Dedifferentiated amniotic fluid mesenchymal stem cell (primary cell): ENCODE results near the gene HBA1.
"Not testable (repeated sequence)": the region's sequence is repeated elsewhere in the genome, so short reads cannot be mapped to it uniquely, and the experiment has no call there.

Experiments
- DNase-seq: peaks from one replicate; pipeline ENCODE4 v3.0.0-alpha.2; 2016; ENCODE audit errors: extremely low spot score

Gene HBA1

DNA sequence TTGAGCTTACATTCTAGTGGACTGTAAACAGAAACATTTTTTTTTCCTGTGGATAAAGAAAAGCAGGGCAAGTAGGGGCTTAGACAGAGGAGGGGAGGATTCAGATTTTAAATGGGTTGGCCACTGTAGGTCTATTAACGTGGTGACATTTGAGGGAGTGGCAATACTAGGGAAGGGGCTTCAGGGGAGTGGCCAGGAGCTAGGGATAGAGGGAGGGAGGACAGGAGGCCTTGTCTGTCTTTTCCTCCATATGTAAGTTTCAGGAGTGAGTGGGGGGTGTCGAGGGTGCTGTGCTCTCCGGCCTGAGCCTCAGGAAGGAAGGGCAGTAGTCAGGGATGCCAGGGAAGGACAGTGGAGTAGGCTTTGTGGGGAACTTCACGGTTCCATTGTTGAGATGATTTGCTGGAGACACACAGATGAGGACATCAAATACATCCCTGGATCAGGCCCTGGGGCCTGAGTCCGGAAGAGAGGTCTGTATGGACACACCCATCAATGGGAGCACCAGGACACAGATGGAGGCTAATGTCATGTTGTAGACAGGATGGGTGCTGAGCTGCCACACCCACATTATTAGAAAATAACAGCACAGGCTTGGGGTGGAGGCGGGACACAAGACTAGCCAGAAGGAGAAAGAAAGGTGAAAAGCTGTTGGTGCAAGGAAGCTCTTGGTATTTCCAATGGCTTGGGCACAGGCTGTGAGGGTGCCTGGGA lies 17.2 kb upstream of the HBA1 start:
- no peak for DNase-seq

DNA sequence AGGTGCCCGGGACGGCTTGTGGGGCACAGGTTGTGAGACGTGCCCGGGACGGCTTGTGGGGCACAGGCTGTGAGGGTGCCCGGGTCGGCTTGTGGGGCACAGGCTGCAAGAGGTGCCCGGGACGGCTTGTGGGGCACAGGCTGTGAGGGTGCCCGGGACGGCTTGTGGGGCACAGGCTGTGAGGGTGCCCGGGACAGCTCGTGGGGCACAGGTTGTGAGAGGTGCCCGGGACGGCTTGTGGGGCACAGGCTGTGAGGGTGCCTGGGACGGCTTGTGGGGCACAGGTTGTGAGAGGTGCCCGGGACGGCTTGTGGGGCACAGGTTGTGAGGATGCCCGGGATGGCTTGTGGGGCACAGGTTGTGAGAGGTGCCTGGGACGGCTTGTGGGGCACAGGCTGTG lies 16.2 kb upstream of the HBA1 start:
- not testable (repeated sequence) for DNase-seq

DNA sequence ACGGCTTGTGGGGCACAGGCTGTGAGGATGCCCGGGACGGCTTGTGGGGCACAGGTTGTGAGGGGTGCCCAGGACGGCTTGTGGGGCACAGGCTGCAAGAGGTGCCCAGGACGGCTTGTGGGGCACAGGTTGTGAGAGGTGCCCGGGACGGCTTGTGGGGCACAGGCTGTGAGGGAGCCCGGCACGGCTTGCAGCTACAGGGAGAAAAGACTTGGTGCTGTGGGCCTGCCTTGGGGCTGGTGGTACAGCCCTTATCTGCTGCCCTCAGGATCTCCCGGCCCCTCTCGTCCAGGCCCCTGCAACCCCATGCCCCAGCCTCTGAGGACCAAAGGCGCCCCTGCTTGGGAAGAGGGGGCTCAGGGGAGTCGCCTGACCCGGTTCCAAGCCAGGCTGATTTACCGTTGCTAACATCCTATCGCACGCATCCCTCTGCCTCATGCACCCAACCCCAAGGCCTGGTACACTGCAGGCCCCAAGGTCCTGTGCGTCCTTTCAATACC lies 15.7 kb upstream of the HBA1 start:
- DNase-seq = no peak

DNA sequence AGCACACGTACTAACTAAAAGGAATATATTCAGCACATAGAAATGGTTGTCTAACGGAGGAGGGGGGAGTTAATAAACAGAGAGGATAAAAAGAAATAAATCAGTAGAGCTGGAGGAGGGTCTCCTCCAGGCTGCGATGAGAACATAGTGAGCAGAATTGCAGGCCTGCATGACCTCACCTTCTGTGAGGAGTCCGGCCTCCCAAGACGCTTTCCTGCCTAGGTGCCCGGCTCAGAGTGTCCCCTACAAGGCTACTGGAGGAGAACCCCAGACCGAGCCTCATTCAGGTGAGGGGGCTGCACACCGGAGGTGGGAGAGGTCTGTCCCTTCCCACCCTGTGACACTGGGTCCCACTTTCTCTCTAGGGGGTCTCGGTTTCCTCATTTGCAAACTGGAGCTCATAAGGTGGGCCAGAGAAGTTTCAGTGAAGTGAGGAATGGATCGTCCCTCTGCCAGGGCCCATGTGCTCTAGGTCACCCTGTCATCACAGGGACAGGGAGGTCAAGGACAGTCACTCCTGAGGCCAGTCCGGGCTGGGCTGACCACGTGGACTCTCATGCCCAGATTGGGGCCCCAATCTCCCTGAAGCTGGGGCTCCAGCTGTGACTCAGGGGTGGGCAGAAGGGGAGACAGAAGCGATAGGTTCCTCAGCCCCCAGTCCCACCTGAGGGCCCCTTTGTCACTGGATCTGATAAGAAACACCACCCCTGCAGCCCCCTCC lies 14.0 kb upstream of the HBA1 start:
- DNase-seq = no peak

DNA sequence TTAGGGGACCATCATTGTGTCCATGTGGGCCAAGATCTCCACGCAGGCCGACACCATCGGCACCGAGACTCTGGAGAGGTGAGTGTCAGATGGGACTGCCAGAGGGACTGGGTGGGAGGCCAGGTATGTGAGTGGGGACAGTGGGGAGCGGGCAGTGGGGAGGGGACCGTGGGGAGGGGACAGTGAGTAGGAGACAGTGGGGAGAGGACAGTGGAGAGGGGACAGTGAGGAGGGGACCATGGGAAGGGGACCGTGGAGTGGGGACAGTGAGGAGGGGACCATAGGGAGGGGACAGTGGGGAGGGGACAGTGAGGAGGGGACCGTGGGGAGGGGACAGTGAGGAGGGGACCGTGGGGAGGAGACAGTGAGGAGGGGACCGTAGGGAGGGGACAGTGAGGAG lies 13.3 kb upstream of the HBA1 start:
- DNase-seq = not testable (repeated sequence)

DNA sequence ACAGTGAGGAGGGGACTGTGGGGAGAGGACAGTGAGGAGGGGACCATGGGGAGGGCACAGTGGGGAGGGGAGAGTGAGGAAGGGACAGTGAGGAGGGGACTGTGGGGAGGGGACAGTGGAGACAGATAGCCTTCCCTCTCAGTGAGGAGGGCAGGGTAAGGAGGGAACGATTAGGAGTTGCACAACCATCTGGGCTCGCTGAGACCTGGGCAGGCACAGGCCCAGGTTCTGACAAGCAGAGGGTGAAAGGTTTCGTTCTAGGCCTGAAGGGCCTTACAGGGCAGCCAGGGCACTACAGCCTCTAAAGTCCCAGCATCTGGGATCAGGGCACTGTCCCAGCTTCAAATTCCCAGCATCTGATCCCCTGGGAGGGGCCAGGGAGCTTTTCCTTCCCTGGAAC lies 12.8 kb upstream of the HBA1 start:
- DNase-seq = not testable (repeated sequence)

DNA sequence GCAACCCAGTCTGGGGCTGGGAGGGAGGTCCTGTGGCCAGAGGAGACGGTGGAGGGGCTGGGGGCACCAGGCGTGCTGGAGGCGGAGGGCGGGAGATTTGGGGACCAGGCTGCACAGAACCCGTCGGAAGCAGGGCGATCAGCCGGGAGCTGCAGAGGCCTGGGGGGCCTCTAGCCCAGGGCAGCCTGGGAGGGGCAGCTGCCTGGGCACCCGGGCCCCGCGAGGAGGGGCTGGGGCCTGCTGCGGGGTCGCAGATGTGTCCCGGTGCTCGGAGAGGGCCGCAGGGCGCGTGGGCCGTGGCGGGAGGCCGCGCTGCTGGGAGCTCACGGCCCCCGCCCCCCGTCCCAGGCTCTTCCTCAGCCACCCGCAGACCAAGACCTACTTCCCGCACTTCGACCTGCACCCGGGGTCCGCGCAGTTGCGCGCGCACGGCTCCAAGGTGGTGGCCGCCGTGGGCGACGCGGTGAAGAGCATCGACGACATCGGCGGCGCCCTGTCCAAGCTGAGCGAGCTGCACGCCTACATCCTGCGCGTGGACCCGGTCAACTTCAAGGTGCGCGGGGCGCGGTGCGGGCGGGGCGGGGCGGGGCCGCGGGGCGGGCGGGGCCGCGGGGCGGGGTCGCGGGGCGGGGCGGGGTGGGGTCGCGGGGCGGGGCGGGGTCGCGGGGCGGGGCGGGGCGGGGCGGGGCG lies 12.2 kb upstream of the HBA1 start:
- not testable (repeated sequence) for DNase-seq

DNA sequence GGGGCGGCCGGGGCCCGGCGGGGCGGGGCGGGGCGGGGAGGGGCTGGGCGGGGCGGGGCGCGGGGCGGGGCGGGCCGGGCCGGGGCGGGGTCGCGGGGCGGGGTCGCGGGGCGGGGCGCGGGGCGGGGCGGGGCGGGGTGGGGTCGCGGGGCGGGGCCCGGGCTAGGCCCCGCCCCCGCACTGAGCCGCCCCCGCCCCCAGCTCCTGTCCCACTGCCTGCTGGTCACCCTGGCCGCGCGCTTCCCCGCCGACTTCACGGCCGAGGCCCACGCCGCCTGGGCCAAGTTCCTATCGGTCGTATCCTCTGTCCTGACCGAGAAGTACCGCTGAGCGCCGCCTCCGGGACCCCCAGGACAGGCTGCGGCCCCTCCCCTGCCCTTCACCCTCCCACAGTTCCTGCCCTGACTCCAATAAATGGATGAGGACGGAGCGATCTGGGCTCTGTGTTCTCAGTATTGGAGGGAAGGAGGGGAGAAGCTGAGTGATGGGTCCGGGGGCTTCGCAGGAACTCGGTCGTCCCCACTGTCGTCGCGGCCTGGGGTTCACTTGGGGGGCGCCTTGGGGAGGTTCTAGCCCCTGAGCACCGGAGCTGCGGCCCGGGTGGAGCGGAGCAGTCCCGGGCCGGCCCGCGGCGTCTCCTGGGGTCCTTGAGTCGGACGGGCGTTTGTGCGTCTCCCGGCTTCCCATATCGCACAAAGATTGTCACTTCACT lies 11.5 kb upstream of the HBA1 start:
- DNase-seq = no peak

DNA sequence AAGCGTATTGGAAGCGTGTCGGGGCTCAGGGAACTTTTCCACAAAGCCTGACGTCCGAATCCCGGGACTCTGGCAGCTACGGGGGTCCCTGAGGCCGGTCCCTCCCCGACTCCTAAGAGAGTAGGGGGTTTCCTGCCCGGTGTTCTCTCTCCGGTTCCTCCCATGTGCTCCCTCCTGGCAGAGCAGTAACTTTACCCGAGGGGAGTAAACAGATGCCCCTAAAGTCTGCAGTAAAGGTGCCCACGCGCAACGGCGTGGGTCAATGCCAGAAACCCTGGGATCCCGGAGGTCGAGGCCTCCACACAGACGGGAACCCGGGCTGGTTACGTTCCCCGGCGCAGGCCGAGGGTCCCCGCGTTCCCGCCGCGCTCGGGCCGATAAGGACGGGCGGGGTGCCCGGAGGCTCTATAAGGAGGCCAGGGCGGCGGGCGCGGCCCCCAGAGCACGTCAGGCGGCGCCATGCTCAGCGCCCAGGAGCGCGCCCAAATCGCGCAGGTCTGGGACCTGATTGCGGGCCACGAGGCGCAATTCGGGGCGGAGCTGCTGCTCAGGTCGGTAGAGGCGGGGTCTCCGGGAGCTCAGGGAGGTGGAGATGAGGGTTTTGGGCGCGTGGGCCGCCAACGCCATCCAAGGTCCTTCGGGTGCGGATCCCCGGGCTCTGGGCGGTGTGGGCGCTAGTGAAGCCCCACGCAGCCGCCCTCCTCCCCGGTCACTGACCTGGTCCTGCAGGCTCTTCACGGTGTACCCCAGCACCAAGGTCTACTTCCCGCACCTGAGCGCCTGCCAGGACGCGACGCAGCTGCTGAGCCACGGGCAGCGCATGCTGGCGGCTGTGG lies 10.7 kb upstream of the HBA1 start, which contains the start of gene HBM:
Gene HBM (plus strand): TSS at position 440 of the 836 bp plus-strand sequence. CDS start 20 bp downstream, at position 460.
- DNase-seq = no peak

DNA sequence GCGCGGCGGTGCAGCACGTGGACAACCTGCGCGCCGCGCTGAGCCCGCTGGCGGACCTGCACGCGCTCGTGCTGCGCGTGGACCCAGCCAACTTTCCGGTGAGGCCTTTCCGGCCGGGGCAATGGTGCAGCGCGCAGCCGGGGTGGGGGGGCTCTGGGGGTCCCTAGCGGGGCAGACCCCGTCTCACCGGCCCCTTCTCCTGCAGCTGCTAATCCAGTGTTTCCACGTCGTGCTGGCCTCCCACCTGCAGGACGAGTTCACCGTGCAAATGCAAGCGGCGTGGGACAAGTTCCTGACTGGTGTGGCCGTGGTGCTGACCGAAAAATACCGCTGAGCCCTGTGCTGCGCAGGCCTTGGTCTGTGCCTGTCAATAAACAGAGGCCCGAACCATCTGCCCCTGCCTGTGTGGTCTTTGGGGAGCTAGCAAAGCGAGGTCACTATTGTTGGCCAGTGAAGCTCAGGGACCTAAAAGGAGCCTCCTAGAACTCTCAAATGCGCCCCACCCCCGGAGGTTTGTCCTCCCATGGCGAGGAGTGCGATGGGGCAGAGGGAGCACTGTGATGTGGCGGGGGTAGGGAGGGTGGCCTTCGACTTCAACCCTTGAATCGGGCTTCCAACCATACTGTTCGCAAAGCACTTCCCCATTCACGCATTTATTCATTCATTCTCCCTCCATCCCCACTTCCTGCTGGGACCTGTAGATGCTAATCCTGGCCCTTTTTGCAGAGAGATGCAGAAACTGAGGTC lies 9.9 kb upstream of the HBA1 start:
- DNase-seq = no peak

DNA sequence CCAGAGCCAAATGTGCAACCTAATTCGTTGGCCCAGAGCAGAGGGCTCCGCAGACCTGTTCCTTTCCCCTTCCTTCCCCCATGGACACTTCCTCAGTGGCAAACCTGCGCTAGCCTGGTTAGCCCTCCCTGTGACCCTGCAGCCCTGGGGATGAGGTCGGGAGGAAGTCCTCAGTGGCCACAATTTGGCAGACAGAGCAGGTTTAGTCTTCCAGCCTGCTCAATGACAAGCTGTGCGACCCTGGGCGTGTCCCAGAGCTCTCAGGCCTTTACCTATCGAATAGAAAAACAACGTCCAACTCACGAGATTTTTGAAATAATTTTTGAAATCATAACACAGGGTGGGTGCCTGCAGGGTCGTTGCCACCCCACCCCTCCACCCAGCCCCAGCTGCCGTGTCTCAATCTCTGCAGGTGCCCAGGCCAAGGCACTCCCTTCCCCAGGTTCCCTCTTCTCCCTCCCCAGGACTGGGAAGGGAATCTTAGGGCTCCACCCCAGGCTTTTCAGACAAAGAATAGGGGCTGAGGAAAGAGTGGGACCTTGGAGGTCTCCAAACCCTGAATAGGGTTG lies 9.3 kb upstream of the HBA1 start:
- no peak for DNase-seq

DNA sequence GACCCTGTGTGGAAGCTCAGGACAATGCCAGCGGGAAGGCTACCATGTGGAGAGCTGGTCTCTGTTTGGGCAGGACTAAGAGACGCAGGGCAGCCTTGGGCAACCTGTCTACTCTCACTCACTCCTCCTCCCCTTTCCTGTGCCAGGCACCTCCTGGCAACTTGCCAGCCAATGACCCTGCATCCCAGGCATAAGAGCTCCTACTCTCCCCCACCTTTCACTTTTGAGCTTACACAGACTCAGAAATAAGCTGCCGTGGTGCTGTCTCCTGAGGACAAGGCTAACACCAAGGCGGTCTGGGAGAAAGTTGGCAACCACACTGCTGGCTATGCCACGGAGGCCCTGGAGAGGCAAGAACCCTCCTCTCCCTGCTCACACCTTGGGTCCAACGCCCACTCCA lies 8.1 kb upstream of the HBA1 start:
- no peak for DNase-seq

DNA sequence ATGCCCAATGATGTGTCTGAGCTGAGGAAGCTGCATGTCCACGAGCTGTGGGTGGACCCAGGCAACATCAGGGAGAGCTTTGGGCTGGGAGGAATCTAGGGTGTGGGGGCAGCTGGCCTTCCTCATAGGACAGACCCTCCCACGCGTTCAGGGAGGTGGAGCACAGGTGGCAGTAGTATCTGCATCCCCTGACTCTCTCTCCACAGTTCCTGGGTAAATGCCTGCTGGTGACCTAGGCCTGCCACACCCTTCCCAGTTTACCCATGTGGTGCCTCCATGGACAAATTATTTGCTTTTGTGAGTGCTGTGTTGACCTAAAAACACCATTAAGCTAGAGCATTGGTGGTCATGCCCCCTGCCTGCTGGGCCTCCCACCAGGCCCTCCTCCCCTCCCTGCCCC lies 7.5 kb upstream of the HBA1 start:
- no peak for DNase-seq

DNA sequence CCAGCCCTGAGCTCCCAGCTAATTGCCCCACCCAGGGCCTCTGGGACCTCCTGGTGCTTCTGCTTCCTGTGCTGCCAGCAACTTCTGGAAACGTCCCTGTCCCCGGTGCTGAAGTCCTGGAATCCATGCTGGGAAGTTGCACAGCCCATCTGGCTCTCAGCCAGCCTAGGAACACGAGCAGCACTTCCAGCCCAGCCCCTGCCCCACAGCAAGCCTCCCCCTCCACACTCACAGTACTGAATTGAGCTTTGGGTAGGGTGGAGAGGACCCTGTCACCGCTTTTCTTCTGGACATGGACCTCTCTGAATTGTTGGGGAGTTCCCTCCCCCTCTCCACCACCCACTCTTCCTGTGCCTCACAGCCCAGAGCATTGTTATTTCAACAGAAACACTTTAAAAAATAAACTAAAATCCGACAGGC lies 6.4 kb upstream of the HBA1 start:
- DNase-seq = not testable (repeated sequence)

DNA sequence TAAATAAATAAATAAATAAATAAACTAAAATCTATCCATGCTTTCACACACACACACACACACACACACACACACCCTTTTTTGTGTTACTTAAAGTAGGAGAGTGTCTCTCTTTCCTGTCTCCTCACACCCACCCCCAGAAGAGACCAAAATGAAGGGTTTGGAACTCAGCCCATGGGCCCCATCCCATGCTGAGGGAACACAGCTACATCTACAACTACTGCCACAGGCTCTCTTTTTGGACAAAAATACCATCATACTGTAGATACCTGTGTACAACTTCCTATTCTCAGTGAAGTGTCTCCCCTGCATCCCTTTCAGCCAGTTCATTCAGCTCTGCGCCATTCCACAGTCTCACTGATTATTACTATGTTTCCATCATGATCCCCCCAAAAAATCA lies 5.7 kb upstream of the HBA1 start:
- DNase-seq = no peak

DNA sequence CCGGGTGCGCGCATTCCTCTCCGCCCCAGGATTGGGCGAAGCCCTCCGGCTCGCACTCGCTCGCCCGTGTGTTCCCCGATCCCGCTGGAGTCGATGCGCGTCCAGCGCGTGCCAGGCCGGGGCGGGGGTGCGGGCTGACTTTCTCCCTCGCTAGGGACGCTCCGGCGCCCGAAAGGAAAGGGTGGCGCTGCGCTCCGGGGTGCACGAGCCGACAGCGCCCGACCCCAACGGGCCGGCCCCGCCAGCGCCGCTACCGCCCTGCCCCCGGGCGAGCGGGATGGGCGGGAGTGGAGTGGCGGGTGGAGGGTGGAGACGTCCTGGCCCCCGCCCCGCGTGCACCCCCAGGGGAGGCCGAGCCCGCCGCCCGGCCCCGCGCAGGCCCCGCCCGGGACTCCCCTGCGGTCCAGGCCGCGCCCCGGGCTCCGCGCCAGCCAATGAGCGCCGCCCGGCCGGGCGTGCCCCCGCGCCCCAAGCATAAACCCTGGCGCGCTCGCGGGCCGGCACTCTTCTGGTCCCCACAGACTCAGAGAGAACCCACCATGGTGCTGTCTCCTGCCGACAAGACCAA lies 4.0 kb upstream of the HBA1 start, which contains the start of gene HBA2:
Gene HBA2 (plus strand): TSS at position 503 of the 568 bp plus-strand sequence. CDS start 37 bp downstream, at position 540.
- DNase-seq = not testable (repeated sequence)

DNA sequence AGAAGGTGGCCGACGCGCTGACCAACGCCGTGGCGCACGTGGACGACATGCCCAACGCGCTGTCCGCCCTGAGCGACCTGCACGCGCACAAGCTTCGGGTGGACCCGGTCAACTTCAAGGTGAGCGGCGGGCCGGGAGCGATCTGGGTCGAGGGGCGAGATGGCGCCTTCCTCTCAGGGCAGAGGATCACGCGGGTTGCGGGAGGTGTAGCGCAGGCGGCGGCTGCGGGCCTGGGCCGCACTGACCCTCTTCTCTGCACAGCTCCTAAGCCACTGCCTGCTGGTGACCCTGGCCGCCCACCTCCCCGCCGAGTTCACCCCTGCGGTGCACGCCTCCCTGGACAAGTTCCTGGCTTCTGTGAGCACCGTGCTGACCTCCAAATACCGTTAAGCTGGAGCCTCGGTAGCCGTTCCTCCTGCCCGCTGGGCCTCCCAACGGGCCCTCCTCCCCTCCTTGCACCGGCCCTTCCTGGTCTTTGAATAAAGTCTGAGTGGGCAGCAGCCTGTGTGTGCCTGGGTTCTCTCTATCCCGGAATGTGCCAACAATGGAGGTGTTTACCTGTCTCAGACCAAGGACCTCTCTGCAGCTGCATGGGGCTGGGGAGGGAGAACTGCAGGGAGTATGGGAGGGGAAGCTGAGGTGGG lies 3.1 kb upstream of the HBA1 start:
- not testable (repeated sequence) for DNase-seq

DNA sequence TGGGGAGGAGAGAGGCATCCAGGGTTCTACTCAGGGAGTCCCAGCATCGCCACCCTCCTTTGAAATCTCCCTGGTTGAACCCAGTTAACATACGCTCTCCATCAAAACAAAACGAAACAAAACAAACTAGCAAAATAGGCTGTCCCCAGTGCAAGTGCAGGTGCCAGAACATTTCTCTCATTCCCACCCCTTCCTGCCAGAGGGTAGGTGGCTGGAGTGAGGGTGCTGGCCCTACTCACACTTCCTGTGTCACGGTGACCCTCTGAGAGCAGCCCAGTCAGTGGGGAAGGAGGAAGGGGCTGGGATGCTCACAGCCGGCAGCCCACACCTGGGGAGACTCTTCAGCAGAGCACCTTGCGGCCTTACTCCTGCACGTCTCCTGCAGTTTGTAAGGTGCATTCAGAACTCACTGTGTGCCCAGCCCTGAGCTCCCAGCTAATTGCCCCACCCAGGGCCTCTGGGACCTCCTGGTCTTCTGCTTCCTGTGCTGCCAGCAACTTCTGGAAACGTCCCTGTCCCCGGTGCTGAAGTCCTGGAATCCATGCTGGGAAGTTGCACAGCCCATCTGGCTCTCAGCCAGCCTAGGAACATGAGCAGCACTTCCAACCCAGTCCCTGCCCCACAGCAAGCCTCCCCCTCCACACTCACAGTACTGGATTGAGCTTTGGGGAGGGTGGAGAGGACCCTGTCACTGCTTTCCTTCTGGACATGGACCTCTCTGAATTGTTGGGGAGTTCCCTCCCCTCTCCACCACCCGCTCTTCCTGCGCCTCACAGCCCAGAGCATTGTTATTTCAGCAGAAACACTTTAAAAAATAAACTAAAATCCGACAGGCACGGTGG lies 2.3 kb upstream of the HBA1 start:
- DNase-seq = not testable (repeated sequence)
